HL-60 (cell line): Measurements from ENCODE around the gene RNF220.

Experiments used
- DNase-seq, 2 experiments: peaks; one replicate each; pipeline ENCODE4 v3.0.0-alpha.2; 2010 to 2020; ENCODE audit warnings: low read depth in 1 of 2, low spot score in 1 of 2
- H3K27ac ChIP-seq: fragments of 250-450 bp; sonication (Bioruptor Pico); replicated peaks from 2 replicates; pipeline ENCODE4 v1.5.1; 2020; ENCODE audit warnings: mild to moderate bottlenecking, moderate library complexity
- H3K27me3 ChIP-seq: fragments of 250-450 bp; sonication (Bioruptor Pico); 2 replicates; pipeline ENCODE4 v1.5.1; 2021; ENCODE audit warnings: mild to moderate bottlenecking, moderate library complexity; ENCODE audit not compliant: insufficient read depth, poor library complexity, severe bottlenecking
- H3K4me3 ChIP-seq: replicated peaks from 2 replicates; pipeline ENCODE4 v1.5.1; 2011; ENCODE audit warnings: mild to moderate bottlenecking, control low read depth, low read length; ENCODE audit not compliant: insufficient read depth
- GABPA ChIP-seq: IDR thresholded peaks from 2 replicates; pipeline ENCODE4 v1.6.1; 2012; ENCODE audit warnings: low read depth
- POLR2AphosphoS5 ChIP-seq: IDR thresholded peaks from 2 replicates; pipeline ENCODE4 v1.6.1; 2012; ENCODE audit warnings: low read depth
- SPI1 ChIP-seq: IDR thresholded peaks from 2 replicates; pipeline ENCODE4 v1.6.1; 2012; ENCODE audit warnings: low read depth, mild to moderate bottlenecking, borderline replicate concordance
- TF ChIP-seq, protein P1 (sequence below): IDR thresholded peaks from one replicate; pipeline ENCODE4 v1.5.1; 2011; ENCODE audit warnings: low read length, control low read depth, inconsistent platforms; ENCODE audit not compliant: insufficient read depth
- TF ChIP-seq, protein P2 (sequence below): IDR thresholded peaks from 2 replicates; pipeline ENCODE4 v1.6.1; 2012; ENCODE audit warnings: low read depth; ENCODE audit not compliant: insufficient replicate concordance

Gene RNF220

DNA sequence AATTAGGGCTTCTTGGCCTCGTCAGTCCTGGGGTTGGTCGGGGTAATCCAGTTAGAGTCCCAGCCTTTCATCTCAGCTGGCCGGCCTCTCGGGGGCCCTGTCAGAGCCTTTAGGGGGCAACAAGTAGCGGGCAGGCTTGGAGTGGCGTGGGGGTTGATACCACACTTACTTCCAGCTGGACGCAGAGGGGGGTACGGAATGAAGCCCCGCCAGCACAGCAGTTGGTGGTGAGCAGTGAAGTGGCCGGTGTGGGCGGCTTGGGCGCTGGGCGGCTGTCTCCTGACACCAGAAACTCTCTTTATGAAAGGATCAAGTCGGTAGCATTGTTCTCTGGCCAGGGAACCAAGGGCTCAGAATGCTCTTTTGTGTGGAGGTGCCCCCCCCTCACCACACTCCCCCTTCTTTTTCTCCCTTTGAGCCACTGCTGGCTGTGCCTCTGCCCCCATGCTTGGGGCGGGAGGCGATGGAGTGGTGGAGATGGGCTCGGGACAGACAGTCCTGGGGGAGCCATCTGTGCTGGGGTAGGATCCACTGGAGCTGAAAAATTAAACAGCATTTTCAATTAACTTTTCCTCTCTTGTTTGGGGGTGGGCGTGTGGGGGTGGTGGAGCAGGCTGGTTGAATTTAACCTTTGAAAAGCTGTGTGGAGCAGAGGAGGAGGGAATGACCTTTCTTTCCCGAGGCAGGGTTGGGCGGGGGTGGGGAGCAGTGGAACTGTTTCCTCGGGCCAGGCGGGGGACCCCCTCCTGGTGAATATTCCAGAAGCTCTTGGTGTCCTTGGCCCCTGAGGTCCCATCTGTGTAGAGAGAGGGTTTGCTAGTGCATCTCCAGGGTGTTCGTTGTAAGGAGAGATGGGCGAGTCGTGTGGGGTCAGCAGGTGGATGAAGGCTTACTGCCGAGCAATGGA lies 102.7 kb downstream of the RNF220 start:
- H3K27me3 ChIP-seq: peaks cover 4% of the 10 kb centered on the region
- H3K27ac ChIP-seq: no peak overlapping the region
- DNase-seq: no peak
- no peak overlapping the region for H3K4me3 ChIP-seq
- TF ChIP-seq, protein P1, sequence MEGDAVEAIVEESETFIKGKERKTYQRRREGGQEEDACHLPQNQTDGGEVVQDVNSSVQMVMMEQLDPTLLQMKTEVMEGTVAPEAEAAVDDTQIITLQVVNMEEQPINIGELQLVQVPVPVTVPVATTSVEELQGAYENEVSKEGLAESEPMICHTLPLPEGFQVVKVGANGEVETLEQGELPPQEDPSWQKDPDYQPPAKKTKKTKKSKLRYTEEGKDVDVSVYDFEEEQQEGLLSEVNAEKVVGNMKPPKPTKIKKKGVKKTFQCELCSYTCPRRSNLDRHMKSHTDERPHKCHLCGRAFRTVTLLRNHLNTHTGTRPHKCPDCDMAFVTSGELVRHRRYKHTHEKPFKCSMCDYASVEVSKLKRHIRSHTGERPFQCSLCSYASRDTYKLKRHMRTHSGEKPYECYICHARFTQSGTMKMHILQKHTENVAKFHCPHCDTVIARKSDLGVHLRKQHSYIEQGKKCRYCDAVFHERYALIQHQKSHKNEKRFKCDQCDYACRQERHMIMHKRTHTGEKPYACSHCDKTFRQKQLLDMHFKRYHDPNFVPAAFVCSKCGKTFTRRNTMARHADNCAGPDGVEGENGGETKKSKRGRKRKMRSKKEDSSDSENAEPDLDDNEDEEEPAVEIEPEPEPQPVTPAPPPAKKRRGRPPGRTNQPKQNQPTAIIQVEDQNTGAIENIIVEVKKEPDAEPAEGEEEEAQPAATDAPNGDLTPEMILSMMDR: no peak
- TF ChIP-seq SPI1: no peak
- TF ChIP-seq POLR2AphosphoS5: no peak
- no peak for TF ChIP-seq GABPA
- TF ChIP-seq, protein P2, sequence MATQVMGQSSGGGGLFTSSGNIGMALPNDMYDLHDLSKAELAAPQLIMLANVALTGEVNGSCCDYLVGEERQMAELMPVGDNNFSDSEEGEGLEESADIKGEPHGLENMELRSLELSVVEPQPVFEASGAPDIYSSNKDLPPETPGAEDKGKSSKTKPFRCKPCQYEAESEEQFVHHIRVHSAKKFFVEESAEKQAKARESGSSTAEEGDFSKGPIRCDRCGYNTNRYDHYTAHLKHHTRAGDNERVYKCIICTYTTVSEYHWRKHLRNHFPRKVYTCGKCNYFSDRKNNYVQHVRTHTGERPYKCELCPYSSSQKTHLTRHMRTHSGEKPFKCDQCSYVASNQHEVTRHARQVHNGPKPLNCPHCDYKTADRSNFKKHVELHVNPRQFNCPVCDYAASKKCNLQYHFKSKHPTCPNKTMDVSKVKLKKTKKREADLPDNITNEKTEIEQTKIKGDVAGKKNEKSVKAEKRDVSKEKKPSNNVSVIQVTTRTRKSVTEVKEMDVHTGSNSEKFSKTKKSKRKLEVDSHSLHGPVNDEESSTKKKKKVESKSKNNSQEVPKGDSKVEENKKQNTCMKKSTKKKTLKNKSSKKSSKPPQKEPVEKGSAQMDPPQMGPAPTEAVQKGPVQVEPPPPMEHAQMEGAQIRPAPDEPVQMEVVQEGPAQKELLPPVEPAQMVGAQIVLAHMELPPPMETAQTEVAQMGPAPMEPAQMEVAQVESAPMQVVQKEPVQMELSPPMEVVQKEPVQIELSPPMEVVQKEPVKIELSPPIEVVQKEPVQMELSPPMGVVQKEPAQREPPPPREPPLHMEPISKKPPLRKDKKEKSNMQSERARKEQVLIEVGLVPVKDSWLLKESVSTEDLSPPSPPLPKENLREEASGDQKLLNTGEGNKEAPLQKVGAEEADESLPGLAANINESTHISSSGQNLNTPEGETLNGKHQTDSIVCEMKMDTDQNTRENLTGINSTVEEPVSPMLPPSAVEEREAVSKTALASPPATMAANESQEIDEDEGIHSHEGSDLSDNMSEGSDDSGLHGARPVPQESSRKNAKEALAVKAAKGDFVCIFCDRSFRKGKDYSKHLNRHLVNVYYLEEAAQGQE: no peak

DNA sequence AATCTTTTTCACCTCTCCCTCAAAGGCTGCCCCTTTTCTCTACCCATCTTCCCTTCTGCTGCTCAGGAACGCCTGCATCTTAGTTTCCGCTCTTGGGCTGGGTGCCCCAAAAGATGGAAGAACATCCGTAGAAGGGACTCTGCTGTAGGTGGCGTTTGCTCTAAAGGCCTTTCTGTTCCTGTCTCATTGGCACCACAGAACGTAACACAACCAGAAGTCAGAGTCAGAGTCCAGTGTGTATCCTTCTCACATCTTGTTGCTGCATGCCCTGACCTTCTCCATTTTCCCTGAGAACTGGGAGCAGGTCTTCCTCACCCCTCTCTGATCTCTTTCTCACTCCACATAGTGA lies 103.3 kb downstream of the RNF220 start:
- H3K4me3 ChIP-seq: no peak overlapping the region
- TF ChIP-seq, protein P1: no peak
- TF ChIP-seq GABPA (no peak), POLR2AphosphoS5 (no peak), SPI1 (no peak)
- TF ChIP-seq, protein P2: no peak
- no peak overlapping the region for H3K27ac ChIP-seq
- H3K27me3 ChIP-seq: peaks cover 4% of the 10 kb centered on the region
- DNase-seq: no peak

DNA sequence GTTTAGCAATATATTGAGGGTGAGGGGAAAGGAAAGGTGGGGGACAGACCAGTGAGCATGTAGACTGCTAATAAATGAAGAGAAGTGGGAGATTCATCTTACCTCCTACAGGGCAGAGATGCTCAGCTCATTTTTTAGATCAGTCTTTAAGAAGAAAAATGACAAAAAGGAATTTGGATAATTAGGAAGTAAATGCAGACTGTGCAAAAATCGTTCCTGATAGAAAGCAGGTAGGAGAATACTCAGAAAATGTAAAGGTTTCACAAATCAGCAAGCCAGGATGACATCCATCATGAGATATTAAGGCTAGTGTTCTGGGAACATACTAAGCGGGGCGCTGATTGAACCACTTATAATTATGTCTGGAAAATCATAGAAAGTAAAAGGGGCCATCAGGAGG lies 106.3 kb downstream of the RNF220 start:
- H3K4me3 ChIP-seq: no peak overlapping the region
- TF ChIP-seq, protein P2: no peak
- TF ChIP-seq POLR2AphosphoS5: no peak
- TF ChIP-seq GABPA: no peak
- TF ChIP-seq SPI1: no peak
- TF ChIP-seq, protein P1: no peak
- H3K27ac ChIP-seq: no peak overlapping the region
- H3K27me3 ChIP-seq: peaks cover 7% of the 10 kb centered on the region
- DNase-seq: no peak
